ENCODE measurements around the gene AFAP1.

- TF ChIP-seq CTCF (IDR thresholded peaks at IDR 0.05) (no peak), EP300 (IDR thresholded peaks at IDR 0.05; ENCODE audit: low read depth) (no peak)
Measured at GRCh38 chr4:7782783-7783182, 156.9 kb downstream of the AFAP1 start.

Data from transverse colon (tissue), 3 donors.